Left renal cortex interstitium (tissue), 4 donors: Measurements from ENCODE around the gene ARL5A. TPM values are rescaled to one million over a fixed set of nuclear protein-coding genes. Genes with fewer than 3 reads are reported as not detected.
"Not testable (repeated sequence)": the region's sequence is repeated elsewhere in the genome, so short reads cannot be mapped to it uniquely, and the experiment has no call there.

Source experiments
- DNase-seq, 4 donors: peaks; one replicate each; pipeline ENCODE4 v3.0.0-alpha.2; 2013; ENCODE audit warnings: low read depth in 4 of 4, low spot score in 2 of 4, missing footprints in 1 of 4
- polyA plus RNA-seq, 4 donors: library from polyadenylated mRNA; unstranded; fragments of 120-200 nt; gene quantifications; one replicate each; pipeline ENCODE4 v1.2.1, GENCODE V29; 2013; ENCODE audit not compliant: insufficient read length in 4 of 4

The ARL5A gene, protein sequence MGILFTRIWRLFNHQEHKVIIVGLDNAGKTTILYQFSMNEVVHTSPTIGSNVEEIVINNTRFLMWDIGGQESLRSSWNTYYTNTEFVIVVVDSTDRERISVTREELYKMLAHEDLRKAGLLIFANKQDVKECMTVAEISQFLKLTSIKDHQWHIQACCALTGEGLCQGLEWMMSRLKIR
- 10 to 100 TPM; 38.2 to 45.2 (median 43.1) TPM for polyA plus RNA-seq

- peak; percentile 77 to 92 (median 86) for DNase-seq
These were observed at the start of gene ARL5A for GRCh38 chr2:151828143-151828889. TSS of gene ARL5A (minus strand) at chr2:151828421. CDS start at chr2:151828176, 245 bp downstream.

DNA sequence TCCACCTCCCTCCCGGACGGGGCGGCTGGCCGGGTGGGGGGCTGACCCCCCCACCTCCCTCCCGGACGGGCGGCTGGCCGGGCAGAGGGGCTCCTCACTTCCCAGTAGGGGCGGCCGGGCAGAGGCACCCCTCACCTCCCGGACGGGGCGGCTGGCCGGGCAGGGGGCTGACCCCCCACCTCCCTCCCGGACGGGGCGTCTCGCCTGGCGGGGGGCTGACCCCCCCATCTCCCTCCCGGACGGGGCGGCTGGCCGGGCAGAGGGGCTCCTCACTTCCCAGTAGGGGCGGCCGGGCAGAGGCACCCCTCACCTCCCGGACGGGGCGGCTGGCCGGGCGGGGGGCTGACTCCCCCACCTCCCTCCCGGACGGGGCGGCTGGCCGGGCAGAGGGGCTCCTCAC, 47.4 kb upstream of the ARL5A start:
- not testable (repeated sequence) for DNase-seq

GRCh38 chr2:151872463-151872862, 44.2 kb upstream of the ARL5A start:
- DNase-seq = no peak

DNA sequence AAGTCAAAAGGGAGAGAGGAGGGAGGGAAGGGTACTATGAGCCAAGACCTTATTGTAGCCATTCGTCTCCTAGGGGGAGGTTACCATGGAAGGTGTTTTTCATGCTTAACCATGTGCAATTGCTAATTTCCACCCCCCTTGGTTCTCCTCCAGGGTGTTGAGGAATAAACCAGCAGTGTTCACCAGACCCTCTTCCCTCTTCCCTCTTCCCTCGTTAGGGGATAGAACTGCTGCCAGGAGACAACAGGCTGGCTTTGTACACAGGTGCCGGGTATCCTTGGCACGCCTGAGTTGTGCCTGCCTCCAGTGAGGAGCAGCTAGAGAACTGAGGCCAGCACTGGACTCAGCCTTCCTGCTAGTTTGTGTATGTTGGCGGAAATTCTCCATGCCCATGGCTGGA, 41.1 kb upstream of the ARL5A start:
- no peak for DNase-seq

DNA sequence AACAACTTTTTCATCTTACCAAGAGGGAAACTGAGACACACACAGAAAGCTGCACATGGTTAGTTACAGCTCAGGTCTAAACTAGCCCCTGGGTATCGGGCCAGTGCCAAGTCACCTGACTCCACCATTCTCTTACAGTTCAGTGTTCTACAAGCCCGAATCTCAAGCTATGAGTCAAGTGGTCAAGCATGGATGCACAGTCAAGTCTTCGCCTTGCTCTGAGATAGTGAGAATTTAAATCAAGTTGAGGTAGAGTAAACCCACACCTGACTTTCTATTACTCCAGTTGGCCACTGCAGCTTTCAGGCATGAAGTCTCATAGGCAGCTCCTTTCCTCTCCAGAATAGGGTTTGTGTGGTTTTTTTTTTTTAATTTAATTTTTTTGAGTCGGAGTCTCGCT, 34.5 kb upstream of the ARL5A start:
- DNase-seq = no peak

DNA sequence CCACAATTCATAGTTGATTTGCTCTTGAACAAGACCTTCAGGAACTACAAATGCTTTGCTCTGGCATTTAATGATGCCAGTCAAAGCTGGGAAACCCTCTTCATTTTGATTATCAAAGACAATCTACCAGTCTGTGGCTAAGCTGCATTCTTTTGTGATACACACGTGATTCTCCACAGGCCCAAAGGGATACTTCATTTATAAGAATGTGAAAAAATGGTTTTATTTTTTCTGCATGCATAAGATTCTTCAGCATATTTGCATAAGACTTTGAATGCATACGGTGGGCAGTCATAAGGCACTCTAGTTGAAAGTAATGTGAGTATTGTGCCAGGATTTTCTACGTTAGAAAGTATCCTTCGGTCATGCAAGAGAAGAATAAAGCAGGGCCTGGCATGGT, 33.0 kb upstream of the ARL5A start:
- DNase-seq = no peak

DNA sequence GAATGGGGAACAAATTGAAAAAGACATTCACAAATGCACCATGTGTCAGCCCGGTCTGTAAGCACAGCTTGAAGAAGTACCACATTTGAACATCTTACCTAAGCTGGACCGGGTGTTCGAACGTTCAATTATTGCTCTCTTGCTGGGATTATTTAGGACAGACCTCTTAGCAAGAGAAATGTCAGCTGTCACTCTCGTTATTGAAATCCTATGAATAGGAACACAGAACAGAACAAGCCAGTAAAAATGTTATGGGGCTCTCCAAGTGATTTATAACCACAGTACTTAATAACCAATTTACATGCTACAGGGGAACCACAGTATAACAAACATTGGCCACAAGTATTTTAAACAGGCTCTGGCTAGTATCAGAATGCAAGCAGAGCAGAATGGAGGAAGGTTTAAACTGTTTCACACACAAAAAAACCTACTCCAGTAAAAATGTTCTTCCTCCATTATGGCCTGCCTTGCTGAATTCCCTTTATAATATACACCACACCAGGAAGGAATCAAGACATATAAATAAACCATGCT, 32.5 kb upstream of the ARL5A start:
- no peak for DNase-seq

DNA sequence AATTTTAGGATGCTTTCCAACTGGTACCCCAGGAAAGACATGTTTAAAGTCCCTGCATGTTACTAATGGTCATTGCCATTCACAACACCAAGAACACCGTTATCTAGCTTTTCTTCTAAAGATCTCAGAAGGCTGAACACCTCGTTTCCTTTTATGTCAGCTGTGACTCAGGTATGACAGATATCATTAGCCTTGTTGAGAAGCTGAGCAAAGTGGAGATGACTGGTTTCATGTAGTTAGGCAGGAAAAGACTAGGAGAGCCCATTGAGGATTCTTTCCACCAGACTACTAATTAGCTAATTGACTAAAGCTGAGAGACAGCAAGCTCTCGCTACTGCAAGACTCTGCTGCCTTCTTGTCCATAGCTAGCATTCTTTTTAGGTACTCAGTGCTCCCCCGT, 32.0 kb upstream of the ARL5A start:
- DNase-seq = no peak

DNA sequence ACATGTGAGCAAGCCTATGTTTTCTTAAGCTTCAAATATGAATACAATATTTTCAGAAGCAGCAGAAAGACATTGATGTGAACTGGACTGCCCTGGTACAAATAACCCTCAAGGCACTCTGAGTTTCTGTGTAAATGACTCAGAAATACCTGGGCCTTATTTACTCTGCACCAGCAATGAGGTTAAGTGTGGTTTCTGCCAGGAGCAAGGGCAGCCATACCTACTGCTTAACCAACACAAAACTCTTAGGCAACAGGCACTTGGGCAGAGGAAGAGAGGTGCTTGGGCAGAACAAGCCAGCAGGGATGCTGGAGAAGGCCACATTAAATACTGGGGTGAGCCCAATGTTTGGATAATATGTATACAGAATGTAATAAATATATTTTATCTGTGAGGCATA, 29.4 kb upstream of the ARL5A start:
- DNase-seq = no peak

GRCh38 chr2:151855111-151855510, 26.9 kb upstream of the ARL5A start:
- DNase-seq = no peak

- DNase-seq = no peak
These were observed 25.0 kb upstream of the ARL5A start for GRCh38 chr2:151853070-151853758.

- DNase-seq = no peak
These were observed 24.2 kb upstream of the ARL5A start for GRCh38 chr2:151852260-151853069.

DNA sequence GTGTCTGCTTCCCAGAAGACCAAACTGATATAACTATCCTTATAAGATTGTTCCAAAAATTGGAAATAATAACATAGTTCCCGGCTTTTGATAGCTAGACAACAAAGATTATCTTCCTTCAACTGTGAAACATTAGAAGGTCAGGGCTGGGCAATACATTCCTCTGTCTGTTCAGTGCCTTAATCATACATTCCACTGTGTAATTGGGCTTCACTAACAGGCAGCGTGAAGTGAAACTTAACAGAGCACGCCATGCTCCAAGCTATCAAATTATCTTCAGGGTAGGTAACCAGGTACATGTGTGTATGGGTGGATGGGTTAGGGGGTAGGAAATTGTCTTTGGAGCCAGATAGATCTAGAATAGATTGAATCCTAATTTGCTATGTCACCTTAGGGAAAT, 23.5 kb upstream of the ARL5A start:
- no peak for DNase-seq

GRCh38 chr2:151849413-151850010, 21.3 kb upstream of the ARL5A start:
- no peak for DNase-seq

- DNase-seq = no peak
These were observed 17.7 kb upstream of the ARL5A start for GRCh38 chr2:151845884-151846283.

- no peak for DNase-seq
These were observed 17.3 kb upstream of the ARL5A start for GRCh38 chr2:151845481-151845880.

DNA sequence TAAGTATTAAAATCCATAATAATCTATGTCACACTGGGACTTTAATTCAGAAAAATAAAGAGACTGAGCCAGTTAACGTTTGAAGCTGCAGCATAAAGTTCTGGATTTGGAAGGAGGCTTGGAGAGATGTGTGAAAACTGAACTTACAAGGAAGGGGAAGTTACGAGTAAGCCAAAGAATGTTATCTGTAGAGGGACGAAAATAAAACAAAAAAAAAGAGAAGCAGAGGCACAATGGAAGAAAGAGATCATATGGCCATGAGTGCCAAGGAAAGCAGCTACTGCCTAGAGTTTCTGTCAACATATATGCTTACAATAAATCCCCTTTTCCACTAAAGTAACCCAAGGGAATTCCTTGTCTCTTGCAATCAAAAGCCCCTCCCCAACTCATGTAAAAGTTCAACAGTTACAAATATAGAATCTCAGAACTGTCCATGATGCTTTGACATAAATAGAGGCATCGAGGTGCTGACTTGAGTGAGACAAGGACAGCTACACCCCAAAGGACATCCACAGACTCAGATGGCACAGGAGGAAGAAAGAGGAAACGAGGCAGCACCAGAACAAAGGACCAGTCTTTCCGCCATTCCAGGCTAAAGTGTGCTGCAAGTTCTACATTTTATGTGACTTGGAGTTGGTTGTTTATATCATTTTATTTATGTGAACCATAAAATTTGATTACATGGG, 16.1 kb upstream of the ARL5A start:
- DNase-seq = no peak

DNA sequence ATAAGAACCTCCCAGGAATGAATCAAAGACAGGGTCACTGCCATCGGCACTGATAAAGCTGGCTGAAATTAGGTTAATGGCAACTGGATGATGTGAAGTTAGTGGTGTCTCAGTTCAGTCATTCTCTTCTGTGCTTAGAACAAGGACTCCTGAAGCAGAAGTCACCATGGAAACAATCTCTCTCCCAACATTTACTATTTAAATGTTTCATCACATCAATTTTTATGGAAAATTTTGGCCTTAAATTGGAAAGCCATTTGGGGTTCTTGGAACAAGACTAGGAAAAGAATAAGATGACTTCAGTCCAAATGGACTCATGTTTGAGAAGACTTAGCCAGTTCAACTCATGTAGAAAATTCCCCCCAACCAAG, 15.5 kb upstream of the ARL5A start:
- no peak for DNase-seq

DNA sequence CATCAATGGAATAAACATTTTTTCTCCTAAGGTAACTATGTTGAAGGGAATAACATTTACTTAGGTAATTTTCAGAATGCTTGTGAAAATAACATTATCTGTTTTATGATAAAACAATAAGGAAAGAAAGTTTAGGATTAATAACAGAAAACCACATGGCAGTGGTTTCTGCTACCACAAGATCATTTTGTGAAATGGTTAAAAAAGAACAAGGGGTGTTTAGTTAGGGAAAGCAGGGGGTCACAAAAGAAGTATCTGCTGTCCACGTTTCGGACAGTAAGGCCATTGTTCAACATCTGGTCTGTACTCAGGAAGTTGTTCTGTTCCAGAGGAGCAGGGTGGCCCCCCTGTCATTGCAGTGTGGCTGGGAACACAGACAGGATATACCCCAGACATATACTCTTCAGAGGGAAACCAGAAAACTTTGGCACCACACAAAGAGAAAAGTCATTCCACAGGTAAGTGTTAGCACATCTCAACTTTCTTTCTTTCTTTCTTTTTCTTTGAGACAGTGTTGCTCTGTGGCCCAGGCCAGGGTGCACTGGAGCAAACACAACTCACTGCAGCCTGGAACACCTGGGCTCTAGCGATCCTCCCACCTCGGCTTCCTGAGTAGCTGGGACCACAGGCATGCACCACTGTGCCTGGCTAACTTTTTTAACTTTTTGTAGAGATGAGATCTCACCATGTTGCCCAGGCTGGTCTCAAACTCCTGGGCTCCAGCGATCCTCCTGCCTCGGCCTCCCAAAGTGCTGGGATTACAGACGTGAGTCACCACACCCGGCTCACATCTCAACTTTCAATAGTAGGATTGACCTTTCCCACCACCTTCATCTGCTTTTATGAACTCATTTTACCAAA, 14.8 kb upstream of the ARL5A start:
- no peak for DNase-seq
